Epithelial cell of umbilical artery (primary cell): Measurements from ENCODE around the gene PLEKHA1. TPM values are rescaled to one million over a fixed set of nuclear protein-coding genes. Genes with fewer than 3 reads are reported as not detected.

ENCODE experiments used
- total RNA-seq: library from RNA; depleted of rRNA; stranded (reverse); fragments of >200 nt; gene quantifications from 2 replicates; pipeline ENCODE4 v1.2.3, GENCODE V29; 2014

PLEKHA1 gene
- total RNA-seq = 24.0 and 34.0 TPM in 2 replicates

DNA sequence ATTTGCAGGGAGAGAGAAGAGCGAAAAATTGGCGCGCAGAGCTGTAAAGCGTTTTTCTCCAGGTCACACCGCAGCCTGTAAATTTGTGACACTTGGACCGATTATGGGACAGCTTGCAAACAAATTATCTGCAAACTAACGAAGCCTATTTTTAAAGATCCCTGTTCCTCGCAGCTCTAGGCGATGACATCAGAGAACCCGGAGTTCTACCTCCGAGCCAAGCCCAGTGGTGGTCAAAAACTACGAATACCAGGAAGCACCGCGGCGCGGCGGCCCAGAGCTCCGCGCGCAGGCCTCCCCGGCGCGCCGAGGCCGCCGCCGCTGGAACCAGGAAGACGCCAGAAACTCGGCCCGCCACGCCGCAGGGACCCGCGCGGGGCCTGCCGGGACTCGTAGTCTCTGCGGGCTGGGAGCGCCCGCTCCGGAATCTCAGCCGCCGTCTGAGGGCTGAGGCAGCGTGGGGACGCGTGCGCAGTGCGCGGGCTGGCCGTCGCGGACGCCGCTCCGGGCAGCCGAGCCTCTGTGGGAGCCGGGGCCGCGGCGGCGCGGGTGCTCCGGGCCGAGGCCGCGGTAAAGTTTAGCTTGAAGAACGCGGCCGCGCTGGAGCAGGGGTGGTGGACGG lies at the start of gene PLEKHA1:
TSS of gene PLEKHA1 (plus strand) at position 472 of the 622 bp plus-strand sequence. CDS start 18,493 bp downstream, outside the sequence.

DNA sequence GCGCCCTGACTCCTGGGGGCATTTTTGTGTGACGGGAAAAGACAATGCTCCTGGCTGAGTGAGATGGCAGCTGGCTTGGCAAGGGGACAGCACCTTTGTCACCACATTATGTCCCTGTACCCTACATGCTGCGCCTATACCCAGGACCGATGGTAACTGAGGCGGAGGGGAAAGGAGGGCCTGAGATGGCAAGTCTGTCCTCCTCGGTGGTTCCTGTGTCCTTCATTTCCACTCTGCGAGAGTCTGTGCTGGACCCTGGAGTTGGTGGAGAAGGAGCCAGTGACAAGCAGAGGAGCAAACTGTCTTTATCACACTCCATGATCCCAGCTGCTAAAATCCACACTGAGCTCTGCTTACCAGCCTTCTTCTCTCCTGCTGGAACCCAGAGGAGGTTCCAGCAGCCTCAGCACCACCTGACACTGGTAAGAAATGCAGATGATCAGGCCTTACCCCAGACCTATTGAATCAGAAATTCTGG lies 80.1 kb downstream of the PLEKHA1 start, which contains the start of gene ARMS2:
TSS of gene ARMS2 (plus strand) at position 51 of the 478 bp plus-strand sequence. CDS start at position 126, 75 bp downstream.

DNA sequence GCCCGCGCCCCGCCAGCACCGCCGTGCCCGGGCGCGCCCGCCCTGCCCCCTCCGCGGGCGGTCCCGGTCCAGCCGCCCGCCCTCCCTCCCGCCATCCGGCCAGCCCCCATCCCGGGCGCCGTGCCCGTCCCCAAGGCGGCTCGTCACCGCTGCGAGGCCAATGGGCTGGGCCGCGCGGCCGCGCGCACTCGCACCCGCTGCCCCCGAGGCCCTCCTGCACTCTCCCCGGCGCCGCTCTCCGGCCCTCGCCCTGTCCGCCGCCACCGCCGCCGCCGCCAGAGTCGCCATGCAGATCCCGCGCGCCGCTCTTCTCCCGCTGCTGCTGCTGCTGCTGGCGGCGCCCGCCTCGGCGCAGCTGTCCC lies 86.8 kb downstream of the PLEKHA1 start, which contains the start of gene HTRA1:
TSS of gene HTRA1 (plus strand) at position 187 of the 362 bp plus-strand sequence. CDS start at position 287, 100 bp downstream.

Other genes starting within 250 kb of the PLEKHA1 start
- gene BTBD16, start 103.4 kb upstream of the PLEKHA1 start, total RNA-seq = not detected in 2 replicates
- gene ARMS2, start 79.9 kb downstream of the PLEKHA1 start, total RNA-seq = 0.65 TPM in 1 of 2 replicates, not detected in the other
- 31.6 and 93.9 TPM in 2 replicates for gene HTRA1, start 86.8 kb downstream of the PLEKHA1 start, total RNA-seq
- gene DMBT1, start 186.0 kb downstream of the PLEKHA1 start, total RNA-seq = under 0.01 TPM in 1 of 2 replicates, not detected in the other